Measurements from ENCODE around the gene AADAT. TPM values are rescaled to one million over a fixed set of nuclear protein-coding genes. Genes with fewer than 3 reads are reported as not detected.

The AADAT gene
- total RNA-seq, 2 donors from 2014 or later = 1.2 to 1.6 TPM

DNA sequence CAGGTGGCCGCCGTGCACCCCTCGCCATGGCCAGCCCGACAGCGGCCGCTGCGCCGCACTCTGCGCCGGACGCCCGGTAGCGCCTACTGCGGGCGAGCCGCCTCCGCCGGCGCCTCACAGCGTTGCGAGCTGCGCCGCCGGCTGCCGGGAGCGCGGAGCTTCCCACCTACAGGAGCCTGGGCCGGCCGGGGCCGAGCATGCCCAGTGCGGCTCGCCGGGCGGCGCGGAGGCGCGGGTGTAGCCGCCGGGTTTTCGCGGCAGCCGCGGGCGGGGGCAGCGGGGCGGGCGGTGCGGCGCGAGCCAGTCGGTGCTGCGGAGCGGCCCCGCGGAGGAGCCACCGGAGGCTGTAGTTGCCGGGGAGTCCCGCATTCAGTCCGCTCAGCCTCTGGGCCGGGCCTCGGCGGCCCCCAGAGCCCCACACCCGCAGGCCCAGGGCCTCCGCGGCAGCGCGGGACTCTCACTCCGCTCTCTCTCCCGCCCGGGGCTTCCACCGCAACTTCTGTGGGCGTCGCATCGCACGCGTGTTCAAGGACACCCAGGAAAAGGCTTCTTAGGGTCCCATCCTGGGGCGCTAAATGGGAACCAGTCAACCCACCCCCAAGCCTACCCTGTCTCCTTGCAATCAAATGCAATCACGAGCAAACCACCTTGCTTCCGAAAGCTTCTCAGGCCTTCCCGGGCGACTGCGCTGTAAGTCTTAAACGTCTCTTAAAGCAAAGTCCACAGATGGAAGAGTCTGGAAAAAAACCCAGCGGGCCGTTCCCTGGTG, 63.3 kb downstream of the AADAT start, which contains the start of gene MFAP3L:
Gene MFAP3L, minus strand, starts transcription at position 143 of the 769 bp plus-strand sequence. CDS start 20,518 bp downstream, outside the sequence.
- peaks cover 0 to 5% of the 10 kb centered on the region in 2 donors for H3K9me3 ChIP-seq

GRCh38 chr4:170025523-170026252, 64.1 kb downstream of the AADAT start:
- H3K36me3 ChIP-seq = no peaks in the 10 kb centered on the region
- DNase-seq (ENCODE audit: low spot score) = no peak
- peak overlapping the region; percentile 2 to 83 for H3K27ac ChIP-seq
- H3K4me3 ChIP-seq = peak overlapping the region; percentile 79 to 87
- peaks cover 0 to 5% of the 10 kb centered on the region in 2 donors for H3K4me1 ChIP-seq
- H3K27me3 ChIP-seq = no peaks in the 10 kb centered on the region
- TF ChIP-seq, protein P1, sequence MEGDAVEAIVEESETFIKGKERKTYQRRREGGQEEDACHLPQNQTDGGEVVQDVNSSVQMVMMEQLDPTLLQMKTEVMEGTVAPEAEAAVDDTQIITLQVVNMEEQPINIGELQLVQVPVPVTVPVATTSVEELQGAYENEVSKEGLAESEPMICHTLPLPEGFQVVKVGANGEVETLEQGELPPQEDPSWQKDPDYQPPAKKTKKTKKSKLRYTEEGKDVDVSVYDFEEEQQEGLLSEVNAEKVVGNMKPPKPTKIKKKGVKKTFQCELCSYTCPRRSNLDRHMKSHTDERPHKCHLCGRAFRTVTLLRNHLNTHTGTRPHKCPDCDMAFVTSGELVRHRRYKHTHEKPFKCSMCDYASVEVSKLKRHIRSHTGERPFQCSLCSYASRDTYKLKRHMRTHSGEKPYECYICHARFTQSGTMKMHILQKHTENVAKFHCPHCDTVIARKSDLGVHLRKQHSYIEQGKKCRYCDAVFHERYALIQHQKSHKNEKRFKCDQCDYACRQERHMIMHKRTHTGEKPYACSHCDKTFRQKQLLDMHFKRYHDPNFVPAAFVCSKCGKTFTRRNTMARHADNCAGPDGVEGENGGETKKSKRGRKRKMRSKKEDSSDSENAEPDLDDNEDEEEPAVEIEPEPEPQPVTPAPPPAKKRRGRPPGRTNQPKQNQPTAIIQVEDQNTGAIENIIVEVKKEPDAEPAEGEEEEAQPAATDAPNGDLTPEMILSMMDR (IDR thresholded peaks at IDR 0.05) = no peak
- peaks cover 0 to 5% of the 10 kb centered on the region in 2 donors for H3K9me3 ChIP-seq

More for the DNA sequence above, 63.3 kb downstream of the AADAT start, which contains the start of gene MFAP3L:
- TF ChIP-seq, protein P1 (IDR thresholded peaks at IDR 0.05) = peak in 1 of 2 donors; percentile 22
- no peaks in the 10 kb centered on the region for H3K27me3 ChIP-seq
- peaks cover 0 to 5% of the 10 kb centered on the region in 2 donors for H3K4me1 ChIP-seq
- H3K4me3 ChIP-seq = peak within 1 kb of the TSS; percentile 79 to 87
- H3K27ac ChIP-seq = peak within 1 kb of the TSS; percentile 83 to 89
- DNase-seq (ENCODE audit: low spot score) = peak; percentile 81
- no peaks in the 10 kb centered on the region for H3K36me3 ChIP-seq

GRCh38 chr4:170022211-170022610, 67.5 kb downstream of the AADAT start:
- H3K36me3 ChIP-seq = no peaks in the 10 kb centered on the region
- peaks cover 0 to 5% of the 10 kb centered on the region in 2 donors for H3K4me1 ChIP-seq
- TF ChIP-seq, protein P1 (IDR thresholded peaks at IDR 0.05) = no peak
- H3K4me3 ChIP-seq = no peak overlapping the region
- DNase-seq (ENCODE audit: low spot score) = no peak
- H3K9me3 ChIP-seq = no peaks in the 10 kb centered on the region
- H3K27me3 ChIP-seq = no peaks in the 10 kb centered on the region
- no peak overlapping the region for H3K27ac ChIP-seq

DNA sequence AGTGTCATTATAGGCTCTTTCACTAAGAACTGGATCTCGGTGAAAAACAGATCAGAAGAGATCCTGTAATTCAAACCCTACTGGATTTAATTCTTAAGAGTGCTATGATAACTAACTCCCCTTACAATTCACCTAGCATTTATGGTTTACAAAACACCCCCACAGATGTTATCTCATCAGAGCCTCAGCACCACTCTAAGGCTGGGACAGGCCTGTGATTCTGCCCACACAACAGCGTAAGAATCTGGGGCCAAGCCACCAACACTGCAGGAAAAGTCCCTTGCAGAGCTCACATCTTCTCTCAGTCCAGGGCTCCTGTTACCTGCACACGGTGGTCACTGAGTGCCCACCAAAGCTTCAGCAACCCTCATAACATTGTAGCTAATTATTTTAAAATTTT, 72.5 kb downstream of the AADAT start:
- TF ChIP-seq, protein P1 (IDR thresholded peaks at IDR 0.05) = no peak
- no peak overlapping the region for H3K27ac ChIP-seq
- no peak overlapping the region for H3K4me3 ChIP-seq
- H3K36me3 ChIP-seq = no peaks in the 10 kb centered on the region
- H3K27me3 ChIP-seq = no peaks in the 10 kb centered on the region
- no peaks in the 10 kb centered on the region for H3K4me1 ChIP-seq
- no peak for DNase-seq (ENCODE audit: low spot score)
- no peaks in the 10 kb centered on the region for H3K9me3 ChIP-seq

- TF ChIP-seq, protein P1 (IDR thresholded peaks at IDR 0.05) = no peak
- no peaks in the 10 kb centered on the region for H3K36me3 ChIP-seq
Observed at GRCh38 chr4:170015285-170015684, 74.5 kb downstream of the AADAT start.

More at GRCh38 chr4:170015285-170015684, 74.5 kb downstream of the AADAT start:
- Histone ChIP-seq H3K4me1 (no peaks in the 10 kb centered on the region), H3K9me3 (no peaks in the 10 kb centered on the region), H3K4me3 (no peak overlapping the region), H3K27ac (no peak overlapping the region), H3K27me3 (no peaks in the 10 kb centered on the region)
- DNase-seq (ENCODE audit: low spot score) = no peak
